Calu3 (cell line): Measurements from ENCODE around the gene PRKN. TPM values are rescaled to one million over a fixed set of nuclear protein-coding genes. Genes with fewer than 3 reads are reported as not detected.

Experiments
- BruUV-seq: library from RNA; stranded (reverse); fragments of 400-500 nt; replicated peaks from 2 replicates; lab custom pipeline; 2021; lab: Mats Ljungman, UMichigan
- CTCF ChIA-PET: fragments of 300-600 bp; sonication (Branson Sonifier 250); formaldehyde crosslinking; loops from one replicate; lab custom pipeline; 2022; ENCODE audit warnings: antibody characterized with exemption; lab: Charles Lee
- DNase-seq: peaks from one replicate; pipeline ENCODE4 v3.0.0; 2022
- H3K27ac Mint-ChIP-seq: one replicate; pipeline ENCODE4 v1.8.0; 2022; ENCODE audit warnings: mixed read lengths; ENCODE audit not compliant: unreplicated experiment
- H3K27me3 Mint-ChIP-seq: one replicate; pipeline ENCODE4 v1.8.0; 2022; ENCODE audit warnings: mixed read lengths; ENCODE audit not compliant: unreplicated experiment
- H3K36me3 Mint-ChIP-seq: one replicate; pipeline ENCODE4 v1.8.0; 2022; ENCODE audit warnings: mild to moderate bottlenecking, moderate library complexity, mixed read lengths; ENCODE audit not compliant: insufficient read depth, unreplicated experiment
- H3K4me1 Mint-ChIP-seq: one replicate; pipeline ENCODE4 v1.8.0; 2022; ENCODE audit warnings: mild to moderate bottlenecking, low read depth, mixed read lengths; ENCODE audit not compliant: unreplicated experiment
- H3K4me3 Mint-ChIP-seq: one replicate; pipeline ENCODE4 v1.8.0; 2022; ENCODE audit warnings: mild to moderate bottlenecking, low read depth, moderate library complexity, mixed read lengths; ENCODE audit not compliant: unreplicated experiment
- H3K9me3 Mint-ChIP-seq: one replicate; pipeline ENCODE4 v1.8.0; 2022; ENCODE audit warnings: low read depth, mixed read lengths; ENCODE audit not compliant: unreplicated experiment
- CTCF ChIP-seq: fragments of 200-600 bp; IDR thresholded peaks from one replicate; pipeline ENCODE4 v1.8.0; 2022; ENCODE audit warnings: antibody characterized with exemption; ENCODE audit not compliant: unreplicated experiment
- intact Hi-C: fragments of 100-400 bp; cut with micrococcal nuclease; formaldehyde crosslinking; loops from one replicate; pipeline ENCODE4 v1.10.0; 2022; ENCODE audit not compliant: unreplicated experiment
- total RNA-seq: library from RNA; stranded (reverse); gene quantifications from 2 replicates; pipeline ENCODE4 v1.2.3, GENCODE V29; 2022

Gene PRKN
- total RNA-seq, 1 experiment from 2014 or later: 3.8 TPM

GRCh38 chr6:161919691-161920090 lies 807.9 kb downstream of the PRKN start:
- no peaks in the 10 kb centered on the region for H3K9me3 Mint-ChIP-seq
- H3K27me3 Mint-ChIP-seq: no peaks in the 10 kb centered on the region
- no TSS peak for BruUV-seq
- H3K27ac Mint-ChIP-seq: no peak overlapping the region
- no peak for DNase-seq
- intact Hi-C loops: loop anchor here (5.0 to 10.0 kb wide), 5 partner anchors 82 to 815 kb away; no protein-coding TSS in a partner anchor
- H3K4me1 Mint-ChIP-seq: peaks cover 37% of the 10 kb centered on the region
- H3K4me3 Mint-ChIP-seq: no peak overlapping the region
- TF ChIP-seq CTCF: no peak
- no peaks in the 10 kb centered on the region for H3K36me3 Mint-ChIP-seq
- CTCF ChIA-PET: no interaction called here

GRCh38 chr6:161918628-161919205 lies 808.8 kb downstream of the PRKN start:
- no peak overlapping the region for H3K27ac Mint-ChIP-seq
- H3K9me3 Mint-ChIP-seq: no peaks in the 10 kb centered on the region
- CTCF ChIA-PET: no interaction called here
- TF ChIP-seq CTCF: no peak
- no peak for DNase-seq
- BruUV-seq: no TSS peak
- H3K27me3 Mint-ChIP-seq: no peaks in the 10 kb centered on the region
- peaks cover 28% of the 10 kb centered on the region for H3K4me1 Mint-ChIP-seq
- intact Hi-C loops: no loop called here
- H3K36me3 Mint-ChIP-seq: no peaks in the 10 kb centered on the region
- no peak overlapping the region for H3K4me3 Mint-ChIP-seq

GRCh38 chr6:161918109-161918531 lies 809.4 kb downstream of the PRKN start:
- H3K9me3 Mint-ChIP-seq: no peaks in the 10 kb centered on the region
- H3K4me1 Mint-ChIP-seq: peaks cover 22% of the 10 kb centered on the region
- no TSS peak for BruUV-seq
- no peak overlapping the region for H3K27ac Mint-ChIP-seq
- peak overlapping the region; percentile 28 for H3K4me3 Mint-ChIP-seq
- no peaks in the 10 kb centered on the region for H3K36me3 Mint-ChIP-seq
- CTCF ChIA-PET: no interaction called here
- no peak for DNase-seq
- intact Hi-C loops: no loop called here
- no peak for TF ChIP-seq CTCF
- H3K27me3 Mint-ChIP-seq: no peaks in the 10 kb centered on the region

- intact Hi-C loops: no loop called here
- no peaks in the 10 kb centered on the region for H3K36me3 Mint-ChIP-seq
- peaks cover 17% of the 10 kb centered on the region for H3K4me1 Mint-ChIP-seq
- no peak overlapping the region for H3K27ac Mint-ChIP-seq
- peak overlapping the region; percentile 28 for H3K4me3 Mint-ChIP-seq
- no peak for DNase-seq
- BruUV-seq: no TSS peak
- CTCF ChIA-PET: no interaction called here
- no peaks in the 10 kb centered on the region for H3K9me3 Mint-ChIP-seq
- TF ChIP-seq CTCF: peak; percentile 13
- H3K27me3 Mint-ChIP-seq: no peaks in the 10 kb centered on the region
Measured at GRCh38 chr6:161917645-161918044, 809.9 kb downstream of the PRKN start.
